Measurements from ENCODE around the gene FAM163B. TPM values are rescaled to one million over a fixed set of nuclear protein-coding genes. Genes with fewer than 3 reads are reported as not detected.

FAM163B gene
- total and polyA plus RNA-seq, 2 experiments from 2014 or later, result 0.35 to 1.0 TPM

GRCh38 chr9:133647148-133647547 is 38.0 kb upstream of the FAM163B start:
- H2AFZ ChIP-seq, result no peak overlapping the region
- no peaks in the 10 kb centered on the region for H3K9me2 ChIP-seq (replicated peaks; ENCODE audit: insufficient read depth)
- no peaks in the 10 kb centered on the region for H3K79me2 ChIP-seq
- no peaks in the 10 kb centered on the region for H3K36me3 ChIP-seq (replicated peaks; ENCODE audit: insufficient read depth, low read depth)
- no peak overlapping the region for H3K27ac ChIP-seq
- WGBS (ENCODE audit: low lambda C conversion rate, missing lambda C conversion rate), result 67% methylated on average over 7 of the region's 7 CpGs
- H3K9me3 ChIP-seq (ENCODE audit: low read depth), result no peaks in the 10 kb centered on the region
- no peaks in the 10 kb centered on the region for H4K20me1 ChIP-seq (ENCODE audit: insufficient read depth, poor library complexity, severe bottlenecking)
- no peak for DNase-seq (ENCODE audit: low spot score)
- H3K4me1 ChIP-seq (ENCODE audit: insufficient read depth), result no peaks in the 10 kb centered on the region
- no peak for TF ChIP-seq EZH2phosphoT487 (IDR thresholded peaks at IDR 0.05; ENCODE audit: low read depth, severe bottlenecking, unreplicated experiment)
- no peak for TF ChIP-seq CTCF (IDR thresholded peaks at IDR 0.05; ENCODE audit: poor library complexity)
- no peak for TF ChIP-seq EZH2 (IDR thresholded peaks at IDR 0.05; ENCODE audit: borderline replicate concordance)
- H3K4me2 ChIP-seq, result no peak overlapping the region
- H3K27me3 ChIP-seq, result no peaks in the 10 kb centered on the region
- H3K4me3 ChIP-seq, result no peak overlapping the region

DNA sequence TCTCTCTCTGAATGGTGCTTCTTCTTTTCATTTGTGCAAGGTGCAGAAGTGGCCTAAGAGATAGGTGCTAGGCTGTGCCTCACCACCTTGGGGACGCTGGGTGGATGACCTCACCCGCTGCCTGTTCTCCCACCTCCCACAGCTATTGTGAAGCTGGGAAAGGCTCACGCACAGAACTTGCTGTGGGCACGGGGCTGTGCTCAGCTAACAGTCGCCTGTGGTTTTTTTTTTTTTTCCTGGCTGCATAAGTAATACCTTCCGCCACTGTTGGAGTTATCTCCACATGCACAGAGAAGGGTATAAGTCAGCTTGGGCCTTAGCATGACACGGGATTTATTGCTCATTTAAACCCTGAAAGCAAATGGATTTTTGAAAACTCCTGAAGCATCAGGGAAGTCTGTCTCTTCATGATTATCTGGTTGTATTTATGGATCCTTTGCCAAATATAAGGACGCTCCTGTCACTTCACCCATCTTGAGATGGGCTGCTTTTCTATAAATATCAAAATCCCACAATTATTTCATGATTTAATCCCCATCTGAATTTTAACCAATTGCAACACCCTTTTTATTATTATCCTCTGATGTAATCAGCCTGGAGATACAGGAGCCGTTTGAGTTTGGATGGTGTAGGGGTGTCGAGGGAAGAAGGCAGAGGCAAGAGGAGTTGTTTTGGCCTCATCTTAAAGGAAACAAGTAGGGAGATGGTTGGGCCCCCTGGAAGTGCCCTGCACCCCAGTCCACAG is 36.0 kb upstream of the FAM163B start:
- Histone ChIP-seq H3K4me3 (no peak overlapping the region), H3K27me3 (no peaks in the 10 kb centered on the region), H3K4me1 (ENCODE audit: insufficient read depth) (no peaks in the 10 kb centered on the region), H3K9me3 (ENCODE audit: low read depth) (no peaks in the 10 kb centered on the region), H2AFZ (no peak overlapping the region), H3K36me3 (replicated peaks; ENCODE audit: insufficient read depth, low read depth) (no peaks in the 10 kb centered on the region), H3K4me2 (no peak overlapping the region), H3K79me2 (no peaks in the 10 kb centered on the region), H4K20me1 (ENCODE audit: insufficient read depth, poor library complexity, severe bottlenecking) (no peaks in the 10 kb centered on the region), H3K9me2 (replicated peaks; ENCODE audit: insufficient read depth) (no peaks in the 10 kb centered on the region), H3K27ac (no peak overlapping the region)
- DNase-seq (ENCODE audit: low spot score), result no peak
- no peak for TF ChIP-seq EZH2 (IDR thresholded peaks at IDR 0.05; ENCODE audit: borderline replicate concordance)
- TF ChIP-seq CTCF (IDR thresholded peaks at IDR 0.05; ENCODE audit: poor library complexity), result no peak
- TF ChIP-seq EZH2phosphoT487 (IDR thresholded peaks at IDR 0.05; ENCODE audit: low read depth, severe bottlenecking, unreplicated experiment), result no peak
- WGBS (ENCODE audit: low lambda C conversion rate, missing lambda C conversion rate), result 67% methylated on average over 10 of the region's 10 CpGs

- no peaks in the 10 kb centered on the region for H3K27me3 ChIP-seq
- H3K4me1 ChIP-seq (ENCODE audit: insufficient read depth), result no peaks in the 10 kb centered on the region
- H3K4me2 ChIP-seq, result no peak overlapping the region
- WGBS (ENCODE audit: low lambda C conversion rate, missing lambda C conversion rate), result 84% methylated on average over 23 of the region's 23 CpGs
- no peaks in the 10 kb centered on the region for H3K9me3 ChIP-seq (ENCODE audit: low read depth)
- H2AFZ ChIP-seq, result no peak overlapping the region
- no peak overlapping the region for H3K4me3 ChIP-seq
- TF ChIP-seq EZH2phosphoT487 (IDR thresholded peaks at IDR 0.05; ENCODE audit: low read depth, severe bottlenecking, unreplicated experiment) (no peak), EZH2 (IDR thresholded peaks at IDR 0.05; ENCODE audit: borderline replicate concordance) (no peak), CTCF (IDR thresholded peaks at IDR 0.05; ENCODE audit: poor library complexity) (no peak)
- no peak overlapping the region for H3K27ac ChIP-seq
- H3K79me2 ChIP-seq, result no peaks in the 10 kb centered on the region
- DNase-seq (ENCODE audit: low spot score), result no peak
- H4K20me1 ChIP-seq (ENCODE audit: insufficient read depth, poor library complexity, severe bottlenecking), result no peaks in the 10 kb centered on the region
- no peaks in the 10 kb centered on the region for H3K9me2 ChIP-seq (replicated peaks; ENCODE audit: insufficient read depth)
- H3K36me3 ChIP-seq (replicated peaks; ENCODE audit: insufficient read depth, low read depth), result no peaks in the 10 kb centered on the region
These were observed 35.0 kb upstream of the FAM163B start for GRCh38 chr9:133643978-133644760.

Data from hepatocyte (in vitro differentiated cells).